Body of pancreas (tissue), 4 donors: ENCODE data around the gene LINS1.

Source experiments
- CTCF ChIP-seq, 7 experiments: fragments of 450-650 bp in 4 of 7; fragments of 200-600 bp in 3 of 7; sonication (generic) in 3 of 7; IDR thresholded peaks; one replicate each; pipeline ENCODE4 v1.5.1; 2016 to 2019; ENCODE audit warnings: antibody characterized with exemption in 7 of 7
- POLR2A ChIP-seq, 3 donors: fragments of 450-650 bp; IDR thresholded peaks; one replicate each; pipeline ENCODE4 v1.6.1; 2016; ENCODE audit warnings: antibody characterized with exemption in 3 of 3, mild to moderate bottlenecking in 2 of 3

- TF ChIP-seq CTCF (IDR thresholded peaks at IDR 0.05) = no peak
- TF ChIP-seq POLR2A (IDR thresholded peaks at IDR 0.05) = no peak
Measured at GRCh38 chr15:100638177-100638730, 36.3 kb upstream of the LINS1 start.
